HFF-Myc (cell line): ENCODE measurements around the gene LRFN5.

Experiments
- DNase-seq: peaks from one replicate; pipeline ENCODE4 v3.0.0-alpha.2; 2011; ENCODE audit warnings: low read depth; ENCODE audit errors: extremely low read depth
- H3K4me3 ChIP-seq: replicated peaks from 2 replicates; pipeline ENCODE4 v1.5.1; 2011; ENCODE audit warnings: low read depth, mild to moderate bottlenecking, control low read depth, low read length
- CTCF ChIP-seq: IDR thresholded peaks from 2 replicates; pipeline ENCODE4 v1.5.1; 2012; ENCODE audit warnings: mild to moderate bottlenecking, low read depth, low read length, control low read depth; ENCODE audit errors: missing control alignments

The LRFN5 gene

GRCh38 chr14:41773536-41774279, 167.0 kb downstream of the LRFN5 start:
- DNase-seq, result no peak
- no peak overlapping the region for H3K4me3 ChIP-seq
- TF ChIP-seq CTCF, result no peak

GRCh38 chr14:41782511-41782910, 175.8 kb downstream of the LRFN5 start:
- TF ChIP-seq CTCF, result no peak
- DNase-seq, result no peak
- H3K4me3 ChIP-seq, result no peak overlapping the region

- TF ChIP-seq CTCF, result no peak
- no peak overlapping the region for H3K4me3 ChIP-seq
Observed at GRCh38 chr14:41783403-41783802, 176.7 kb downstream of the LRFN5 start.

GRCh38 chr14:41785696-41786095, 179.0 kb downstream of the LRFN5 start:
- no peak for TF ChIP-seq CTCF
- no peak for DNase-seq
- no peak overlapping the region for H3K4me3 ChIP-seq

More at GRCh38 chr14:41783403-41783802, 176.7 kb downstream of the LRFN5 start:
- no peak for DNase-seq

GRCh38 chr14:41799817-41800216, 193.1 kb downstream of the LRFN5 start:
- no peak for TF ChIP-seq CTCF
- no peak for DNase-seq

GRCh38 chr14:41805633-41806032, 199.0 kb downstream of the LRFN5 start:
- no peak overlapping the region for H3K4me3 ChIP-seq
- no peak for DNase-seq
- no peak for TF ChIP-seq CTCF

More at GRCh38 chr14:41799817-41800216, 193.1 kb downstream of the LRFN5 start:
- no peak overlapping the region for H3K4me3 ChIP-seq
